Renal pelvis (tissue), 12 donors: ENCODE results near the gene ANAPC15. TPM values are rescaled to one million over a fixed set of nuclear protein-coding genes. Genes with fewer than 3 reads are reported as not detected.
"Not testable (repeated sequence)": the region's sequence is repeated elsewhere in the genome, so short reads cannot be mapped to it uniquely, and the experiment has no call there.

Experiments
- DNase-seq: peaks from one replicate; pipeline ENCODE4 v3.0.0-alpha.2; 2013
- long read RNA-seq, 16 experiments: transcript quantifications; one replicate each; lab custom pipeline, GENCODE V29; 2026
- polyA plus RNA-seq, 3 donors: library from polyadenylated mRNA; unstranded; fragments of 120-200 nt; gene quantifications; one replicate each; pipeline ENCODE4 v1.2.1, GENCODE V29; 2013; ENCODE audit not compliant: insufficient read length in 3 of 3

ANAPC15 gene
- polyA plus RNA-seq = 10 to 100 TPM; 49.3 to 59.0 (median 50.4) TPM
- long read RNA-seq, donor 1, transcript ANAPC15-204 (6 exons, 848 nt) = minor isoform, 5 of 21 reads
- long read RNA-seq, donor 1, transcript ANAPC15-201 (6 exons, 886 nt) = major isoform, 12 of 21 reads
- long read RNA-seq, donor 1, partial matches to known transcripts = 0 of 21 reads
- long read RNA-seq, donor 1, other reads (novel, unspliced or antisense) = 0 of 21 reads
- long read RNA-seq, donor 2, transcript ANAPC15-204 (6 exons, 848 nt) = minor isoform, 5 of 42 reads
- long read RNA-seq, donor 2, transcript ANAPC15-208 (6 exons, 867 nt) = minor isoform, 6 of 42 reads
- long read RNA-seq, donor 2, transcript ANAPC15-201 (6 exons, 886 nt) = major isoform, 29 of 42 reads
- long read RNA-seq, donor 2, partial matches to known transcripts = 0 of 42 reads
- long read RNA-seq, donor 2, other reads (novel, unspliced or antisense) = 0 of 42 reads
- long read RNA-seq, donor 3, transcript ANAPC15-208 (6 exons, 867 nt) = minor isoform, 7 of 21 reads
- long read RNA-seq, donor 3, transcript ANAPC15-201 (6 exons, 886 nt) = major isoform, 10 of 21 reads
- long read RNA-seq, donor 3, partial matches to known transcripts = 0 of 21 reads
- long read RNA-seq, donor 3, other reads (novel, unspliced or antisense) = 0 of 21 reads
- long read RNA-seq, donor 4, transcript ANAPC15-208 (6 exons, 867 nt) = minor isoform, 9 of 43 reads
- long read RNA-seq, donor 4, transcript ANAPC15-201 (6 exons, 886 nt) = major isoform, 23 of 43 reads
- long read RNA-seq, donor 4, partial matches to known transcripts = 8 of 43 reads
- long read RNA-seq, donor 4, other reads (novel, unspliced or antisense) = 0 of 43 reads
- long read RNA-seq, donor 5, transcript ANAPC15-201 (6 exons, 886 nt) = major isoform, 10 of 19 reads
- long read RNA-seq, donor 5, partial matches to known transcripts = 5 of 19 reads
- long read RNA-seq, donor 5, other reads (novel, unspliced or antisense) = 0 of 19 reads
- long read RNA-seq, donor 6, transcript ANAPC15-208 (6 exons, 867 nt) = minor isoform, 5 of 33 reads
- long read RNA-seq, donor 6, transcript ANAPC15-201 (6 exons, 886 nt) = major isoform, 15 of 33 reads
- long read RNA-seq, donor 6, partial matches to known transcripts = 5 of 33 reads
- long read RNA-seq, donor 6, other reads (novel, unspliced or antisense) = 0 of 33 reads
- long read RNA-seq, donor 7, transcript ANAPC15-201 (6 exons, 886 nt) = major isoform, 11 of 34 reads
- long read RNA-seq, donor 7, transcript ANAPC15-212 (2 exons, 500 nt) = minor isoform, 6 of 34 reads
- long read RNA-seq, donor 7, partial matches to known transcripts = 8 of 34 reads
- long read RNA-seq, donor 7, other reads (novel, unspliced or antisense) = 0 of 34 reads
- long read RNA-seq, donor 8, partial matches to known transcripts = 0 of 4 reads
- long read RNA-seq, donor 8, other reads (novel, unspliced or antisense) = 0 of 4 reads
- long read RNA-seq, donor 9, transcript ANAPC15-201 (6 exons, 886 nt) = major isoform, 17 of 39 reads
- long read RNA-seq, donor 9, transcript ANAPC15-208 (6 exons, 867 nt) = minor isoform, 12 of 39 reads
- long read RNA-seq, donor 9, partial matches to known transcripts = 0 of 39 reads
- long read RNA-seq, donor 9, other reads (novel, unspliced or antisense) = 0 of 39 reads
- long read RNA-seq, donor 10, transcript ANAPC15-201 (6 exons, 886 nt) = major isoform, 6 of 13 reads
- long read RNA-seq, donor 10, partial matches to known transcripts = 0 of 13 reads
- long read RNA-seq, donor 10, other reads (novel, unspliced or antisense) = 0 of 13 reads
- long read RNA-seq, donor 11, transcript ANAPC15-201 (6 exons, 886 nt) = major isoform, 5 of 9 reads
- long read RNA-seq, donor 11, partial matches to known transcripts = 0 of 9 reads
- long read RNA-seq, donor 11, other reads (novel, unspliced or antisense) = 0 of 9 reads
- long read RNA-seq, donor 12, transcript ANAPC15-208 (6 exons, 867 nt) = minor isoform, 8 of 29 reads
- long read RNA-seq, donor 12, transcript ANAPC15-201 (6 exons, 886 nt) = major isoform, 16 of 29 reads
- long read RNA-seq, donor 12, partial matches to known transcripts = 0 of 29 reads
- long read RNA-seq, donor 12, other reads (novel, unspliced or antisense) = 0 of 29 reads
- long read RNA-seq, donor 13, transcript ANAPC15-201 (6 exons, 886 nt) = major isoform, 7 of 16 reads
- long read RNA-seq, donor 13, partial matches to known transcripts = 0 of 16 reads
- long read RNA-seq, donor 13, other reads (novel, unspliced or antisense) = 0 of 16 reads
- long read RNA-seq, donor 14 = 0 reads
- long read RNA-seq, donor 15, transcript ANAPC15-204 (6 exons, 848 nt) = minor isoform, 7 of 49 reads
- long read RNA-seq, donor 15, transcript ANAPC15-201 (6 exons, 886 nt) = major isoform, 30 of 49 reads
- long read RNA-seq, donor 15, transcript ANAPC15-208 (6 exons, 867 nt) = minor isoform, 10 of 49 reads
- long read RNA-seq, donor 15, partial matches to known transcripts = 0 of 49 reads
- long read RNA-seq, donor 15, other reads (novel, unspliced or antisense) = 0 of 49 reads
- long read RNA-seq, donor 16, transcript ANAPC15-204 (6 exons, 848 nt) = minor isoform, 5 of 33 reads
- long read RNA-seq, donor 16, transcript ANAPC15-201 (6 exons, 886 nt) = major isoform, 12 of 33 reads
- long read RNA-seq, donor 16, transcript ANAPC15-208 (6 exons, 867 nt) = minor isoform, 11 of 33 reads
- long read RNA-seq, donor 16, partial matches to known transcripts = 0 of 33 reads
- long read RNA-seq, donor 16, other reads (novel, unspliced or antisense) = 0 of 33 reads

GRCh38 chr11:72112143-72112977 is at the start of gene ANAPC15:
TSS of gene ANAPC15 (minus strand) at chr11:72112695. CDS start at chr11:72111276, 1,419 bp downstream.
- peak; percentile 100 for DNase-seq

- DNase-seq = no peak
These were observed 47.8 kb upstream of the ANAPC15 start for GRCh38 chr11:72160319-72160718.

- DNase-seq = no peak
These were observed 44.6 kb upstream of the ANAPC15 start for GRCh38 chr11:72157131-72157530.

- DNase-seq = no peak
These were observed 43.3 kb upstream of the ANAPC15 start for GRCh38 chr11:72155751-72156150.

GRCh38 chr11:72154816-72155215 is 42.3 kb upstream of the ANAPC15 start:
- DNase-seq = no peak

- DNase-seq = not testable (repeated sequence)
These were observed 41.4 kb upstream of the ANAPC15 start for GRCh38 chr11:72153874-72154273.

GRCh38 chr11:72150882-72151281 is 38.4 kb upstream of the ANAPC15 start:
- DNase-seq = no peak

GRCh38 chr11:72146625-72147024 is 34.1 kb upstream of the ANAPC15 start:
- DNase-seq = no peak

GRCh38 chr11:72144807-72145565 is 32.5 kb upstream of the ANAPC15 start:
- no peak for DNase-seq

GRCh38 chr11:72142543-72142942 is 30.0 kb upstream of the ANAPC15 start:
- DNase-seq = not testable (repeated sequence)

GRCh38 chr11:72142086-72142485 is 29.6 kb upstream of the ANAPC15 start:
- DNase-seq = not testable (repeated sequence)

- DNase-seq = no peak
These were observed 28.6 kb upstream of the ANAPC15 start for GRCh38 chr11:72141066-72141465.

GRCh38 chr11:72140661-72141060 is 28.2 kb upstream of the ANAPC15 start:
- DNase-seq = no peak

GRCh38 chr11:72139500-72139899 is 27.0 kb upstream of the ANAPC15 start:
- no peak for DNase-seq

GRCh38 chr11:72138821-72139390 is 26.4 kb upstream of the ANAPC15 start:
- no peak for DNase-seq

GRCh38 chr11:72136684-72137262 is 24.3 kb upstream of the ANAPC15 start:
- no peak for DNase-seq
